Ramos (cell line): ENCODE data around the gene IPO13.

Source experiments
- in situ Hi-C: fragments of 300-500 bp; cut with MboI; formaldehyde crosslinking; loops from one replicate; pipeline ENCODE4 v1.14.3; 2022; ENCODE audit warnings: low sequenced_read_pairs; ENCODE audit not compliant: unreplicated experiment

Gene IPO13

DNA sequence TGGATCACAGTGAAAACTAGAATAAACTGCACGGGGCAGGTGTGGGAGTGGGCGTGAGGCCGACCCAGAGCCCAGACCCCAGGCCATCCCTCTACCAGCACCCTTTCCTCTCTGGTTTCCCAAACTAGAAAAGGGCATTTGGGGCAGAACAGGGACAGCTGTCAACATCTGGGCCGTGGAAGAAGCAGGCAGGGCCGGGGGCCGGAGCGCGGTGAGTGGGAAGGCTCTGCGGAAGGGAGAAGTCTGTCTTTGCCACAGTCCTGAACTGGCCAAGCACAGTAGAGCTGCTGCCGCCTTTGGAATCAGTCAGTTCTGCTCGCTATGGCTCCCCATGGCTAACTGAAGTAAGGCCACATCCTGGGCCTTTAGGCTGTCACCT, 51.2 kb downstream of the IPO13 start:
- in situ Hi-C loops, result no loop called here

- in situ Hi-C loops, result no loop called here
These were observed 52.7 kb downstream of the IPO13 start for GRCh38 chr1:43999455-43999854.

DNA sequence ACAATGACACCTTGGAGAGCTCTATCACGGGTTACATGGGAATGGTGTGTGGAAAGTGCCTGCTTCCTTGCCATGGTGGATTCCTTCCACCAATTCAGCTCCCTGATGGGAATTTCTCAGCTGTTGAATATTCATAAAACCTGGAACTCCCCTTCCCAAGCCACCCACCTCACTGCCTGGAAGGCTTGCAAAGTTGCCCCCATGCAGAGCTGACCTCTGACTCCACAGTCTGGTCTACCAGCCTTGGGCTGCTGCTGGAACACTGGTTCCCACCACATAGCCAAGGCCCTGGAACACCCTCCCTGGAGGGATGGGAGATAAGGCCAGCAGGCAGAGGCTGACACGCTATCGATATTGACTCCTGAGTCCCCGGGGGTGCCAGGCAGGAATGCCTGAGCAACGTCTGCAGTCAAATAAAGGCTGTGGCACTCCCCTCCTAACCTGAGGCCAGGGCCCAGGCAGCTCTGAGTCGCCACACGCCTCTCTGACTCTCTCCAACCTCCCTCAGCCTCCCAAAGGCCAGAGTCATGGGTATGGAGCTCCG, 53.4 kb downstream of the IPO13 start:
- in situ Hi-C loops, result loop anchor here (5.0 kb wide), 1 partner anchor 47 kb away; no protein-coding TSS in a partner anchor

DNA sequence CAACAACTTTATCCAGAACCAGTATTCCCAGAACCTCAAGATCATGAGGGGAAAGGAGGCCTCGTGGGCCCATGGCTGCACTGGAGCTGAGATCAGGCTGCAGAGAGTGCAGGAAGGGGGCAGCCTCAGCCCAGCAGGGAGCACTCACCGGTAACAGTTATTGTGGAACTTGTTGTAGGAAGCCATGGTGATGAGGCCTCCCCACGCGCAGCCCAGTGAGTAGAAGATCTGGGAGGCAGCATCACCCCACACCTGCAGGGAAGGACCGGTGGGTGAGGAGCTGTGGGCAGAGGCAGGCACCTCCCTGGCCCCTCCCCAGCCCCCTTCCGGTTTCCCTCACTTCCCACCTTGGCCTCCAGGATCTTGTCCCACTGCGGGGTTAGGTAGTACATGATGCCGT, 55.4 kb downstream of the IPO13 start:
- in situ Hi-C loops, result loop anchor here (5.0 kb wide), 1 partner anchor 45 kb away; no protein-coding TSS in a partner anchor

GRCh38 chr1:44002606-44003157, 55.9 kb downstream of the IPO13 start:
- in situ Hi-C loops, result loop anchor here (5.0 kb wide), 1 partner anchor 45 kb away; no protein-coding TSS in a partner anchor

- in situ Hi-C loops, result no loop called here
These were observed 61.5 kb downstream of the IPO13 start for GRCh38 chr1:44008259-44008658.

GRCh38 chr1:44010935-44011471, 64.3 kb downstream of the IPO13 start:
- in situ Hi-C loops, result no loop called here

- in situ Hi-C loops, result no loop called here
These were observed 65.7 kb downstream of the IPO13 start for GRCh38 chr1:44012404-44012803.

GRCh38 chr1:44012941-44013609, 66.3 kb downstream of the IPO13 start:
- in situ Hi-C loops, result no loop called here

DNA sequence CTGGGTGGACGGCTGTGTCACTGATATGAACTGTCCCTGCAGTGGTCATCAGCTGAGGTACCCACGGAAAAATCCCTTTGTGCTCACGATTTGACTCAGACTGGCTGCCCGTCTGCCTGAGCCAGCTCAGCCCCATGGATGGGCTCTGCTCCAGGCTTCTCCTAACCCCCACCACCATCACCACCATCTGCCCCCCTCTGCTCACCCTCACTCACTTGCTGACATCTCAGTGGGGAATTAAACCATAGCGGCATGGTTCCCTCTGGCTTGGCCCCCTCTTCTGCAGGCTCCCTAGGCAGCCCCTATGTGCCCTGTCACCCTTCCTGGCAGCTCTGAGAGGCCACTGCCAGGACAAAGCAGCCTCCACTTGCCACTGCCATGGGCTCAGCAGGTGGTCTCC, 67.2 kb downstream of the IPO13 start:
- in situ Hi-C loops, result no loop called here

GRCh38 chr1:44014365-44015104, 67.8 kb downstream of the IPO13 start:
- in situ Hi-C loops, result no loop called here

GRCh38 chr1:44015206-44015605, 68.5 kb downstream of the IPO13 start:
- in situ Hi-C loops, result no loop called here

GRCh38 chr1:44016041-44016889, 69.5 kb downstream of the IPO13 start:
- in situ Hi-C loops, result no loop called here

GRCh38 chr1:44016890-44017400, 70.2 kb downstream of the IPO13 start:
- in situ Hi-C loops, result no loop called here
